K562 (cell line): ENCODE results near the gene YJEFN3. TPM values are rescaled to one million over a fixed set of nuclear protein-coding genes. Genes with fewer than 3 reads are reported as not detected.

Source experiments
- CCAR2 ChIP-seq: fragments of 200-400 bp; formaldehyde crosslinking; IDR thresholded peaks from 2 replicates; pipeline ENCODE4 v1.6.1; 2017; ENCODE audit warnings: mild to moderate bottlenecking, low read depth, low read length
- E2F5 ChIP-seq: sonication (generic); formaldehyde crosslinking; IDR thresholded peaks from 2 replicates; pipeline ENCODE4 v1.8.0; 2022; ENCODE audit warnings: mild to moderate bottlenecking, missing genetic modification reagents
- ID3 ChIP-seq, 2 experiments: fragments of 250-450 bp in 1 of 2; fragments of 450-650 bp in 1 of 2; sonication (Bioruptor Pico) in 1 of 2; IDR thresholded peaks; 2 replicates each; pipeline versions ENCODE4 v1.6.1 to v1.8.0; 2016 to 2021; ENCODE audit warnings: mild to moderate bottlenecking in 2 of 2, moderate library complexity in 2 of 2, missing compliant biosample characterization in 1 of 2, missing genetic modification characterization in 1 of 2
- LCOR ChIP-seq: sonication (generic); formaldehyde crosslinking; IDR thresholded peaks from 2 replicates; pipeline ENCODE4 v1.8.0; 2022; ENCODE audit warnings: mild to moderate bottlenecking, missing genetic modification reagents
- MAZ ChIP-seq, 2 experiments: fragments of 450-650 bp in 1 of 2; sonication (generic) in 1 of 2; formaldehyde crosslinking; IDR thresholded peaks in 1 of 2; conservative IDR thresholded peaks in 1 of 2; 2 replicates each; pipeline versions ENCODE4 v1.4.0 to v1.5.0; 2020; ENCODE audit warnings: mild to moderate bottlenecking in 1 of 2, missing genetic modification reagents in 1 of 2
- MXI1 ChIP-seq: IDR thresholded peaks from 2 replicates; pipeline ENCODE4 v1.6.1; 2011; ENCODE audit warnings: low read depth, mild to moderate bottlenecking, improper control_type of control experiment, low read length
- POLR2A ChIP-seq: fragments of 450-650 bp; conservative IDR thresholded peaks from 2 replicates; pipeline ENCODE4 v1.6.1; 2016
- PPARD ChIP-seq: fragments of 250-450 bp; sonication (Bioruptor Pico); IDR thresholded peaks from 2 replicates; pipeline ENCODE4 v1.8.0; 2022; ENCODE audit warnings: inconsistent platforms, mild to moderate bottlenecking, moderate library complexity
- STAG1 ChIP-seq: sonication (generic); formaldehyde crosslinking; IDR thresholded peaks from 2 replicates; pipeline ENCODE4 v1.5.0; 2020; ENCODE audit warnings: missing genetic modification reagents, borderline replicate concordance
- TAF9B ChIP-seq: fragments of 450-650 bp; IDR thresholded peaks from 2 replicates; pipeline ENCODE4 v1.6.1; 2018; ENCODE audit warnings: mild to moderate bottlenecking; ENCODE audit not compliant: partially characterized antibody
- TCF3 ChIP-seq: sonication (generic); formaldehyde crosslinking; IDR thresholded peaks from 2 replicates; pipeline ENCODE4 v1.4.0; 2020; ENCODE audit warnings: mild to moderate bottlenecking, missing genetic modification reagents
- THAP12 ChIP-seq: fragments of 250-450 bp; sonication (Bioruptor Pico); IDR thresholded peaks from 2 replicates; pipeline ENCODE4 v1.9.0; 2021; ENCODE audit warnings: mild to moderate bottlenecking, inconsistent platforms
- polyA plus RNA-seq, 8 experiments: library from polyadenylated mRNA; depleted of rRNA in 4 of 8; stranded (reverse) in 5 of 8; unstranded in 3 of 8; fragments of >200 nt; fragmentation: Nextera tagmentation in 2 of 8; fragmentation: Illumina TruSeq in 1 of 8; extraction: Ambion mirVana in 2 of 8; extraction: Trizol in 1 of 8; gene quantifications; 2 replicates each; pipeline versions ENCODE4 v1.2.1 to v1.2.3, GENCODE V29; 2011 to 2014; ENCODE audit warnings: inconsistent platforms in 1 of 8, missing spikeins in 1 of 8
- total RNA-seq, 7 experiments: library from RNA; depleted of rRNA in 6 of 7; stranded (reverse); fragments of >200 nt in 6 of 7; fragmentation: Illumina TruSeq in 2 of 7; extraction: Trizol in 2 of 7; gene quantifications; 2 replicates each; pipeline versions ENCODE4 v1.2.1 to v1.2.3, GENCODE V29; 2011 to 2021; ENCODE audit warnings: low replicate concordance in 1 of 7

Gene YJEFN3
- total and polyA plus RNA-seq, 9 of the 15 experiments (the other 6 are each of a cell fraction or from before 2014, with no cell fraction given) = 0.04 to 5.8 (median 1.3) TPM; not detected in 1

- TF ChIP-seq E2F5 (CRISPR knock-in tag) = no peak
- TF ChIP-seq MXI1 = no peak
- no peak for TF ChIP-seq TAF9B
- TF ChIP-seq STAG1 = peak; percentile 51; the same call in 1 of the 2 replicates
- no peak for TF ChIP-seq THAP12
- no peak for TF ChIP-seq PPARD (CRISPR knock-in tag)
- no peak for TF ChIP-seq TCF3 (CRISPR knock-in tag)
- TF ChIP-seq CCAR2 = no peak
- TF ChIP-seq LCOR (CRISPR knock-in tag) = no peak
- no peak for TF ChIP-seq ID3 (CRISPR knock-in tag; IDR thresholded peaks at IDR 0.05)
- no peak for TF ChIP-seq ID3 (tag; IDR thresholded peaks at IDR 0.05)
- peak in 1 of 2 experiments; percentile 73; a peak in 2 of 4 replicates for TF ChIP-seq MAZ (CRISPR knock-in tag; conservative IDR thresholded peaks at IDR 0.05 in 1 of 2, IDR thresholded peaks at IDR 0.05 in 1 of 2)
- no peak for TF ChIP-seq POLR2A
- TF ChIP-seq, all 486 proteins: peak for 6
Measured at GRCh38 chr19:19562665-19563347, 34.1 kb downstream of the YJEFN3 start (continued).
